ENCODE results near the gene ZNF865. TPM values are rescaled to one million over a fixed set of nuclear protein-coding genes. Genes with fewer than 3 reads are reported as not detected.

ZNF865 gene
- total and polyA plus RNA-seq, 2 of the 4 experiments (the other 2 are of a cell fraction), result under 0.01 to 4.6 TPM

DNA sequence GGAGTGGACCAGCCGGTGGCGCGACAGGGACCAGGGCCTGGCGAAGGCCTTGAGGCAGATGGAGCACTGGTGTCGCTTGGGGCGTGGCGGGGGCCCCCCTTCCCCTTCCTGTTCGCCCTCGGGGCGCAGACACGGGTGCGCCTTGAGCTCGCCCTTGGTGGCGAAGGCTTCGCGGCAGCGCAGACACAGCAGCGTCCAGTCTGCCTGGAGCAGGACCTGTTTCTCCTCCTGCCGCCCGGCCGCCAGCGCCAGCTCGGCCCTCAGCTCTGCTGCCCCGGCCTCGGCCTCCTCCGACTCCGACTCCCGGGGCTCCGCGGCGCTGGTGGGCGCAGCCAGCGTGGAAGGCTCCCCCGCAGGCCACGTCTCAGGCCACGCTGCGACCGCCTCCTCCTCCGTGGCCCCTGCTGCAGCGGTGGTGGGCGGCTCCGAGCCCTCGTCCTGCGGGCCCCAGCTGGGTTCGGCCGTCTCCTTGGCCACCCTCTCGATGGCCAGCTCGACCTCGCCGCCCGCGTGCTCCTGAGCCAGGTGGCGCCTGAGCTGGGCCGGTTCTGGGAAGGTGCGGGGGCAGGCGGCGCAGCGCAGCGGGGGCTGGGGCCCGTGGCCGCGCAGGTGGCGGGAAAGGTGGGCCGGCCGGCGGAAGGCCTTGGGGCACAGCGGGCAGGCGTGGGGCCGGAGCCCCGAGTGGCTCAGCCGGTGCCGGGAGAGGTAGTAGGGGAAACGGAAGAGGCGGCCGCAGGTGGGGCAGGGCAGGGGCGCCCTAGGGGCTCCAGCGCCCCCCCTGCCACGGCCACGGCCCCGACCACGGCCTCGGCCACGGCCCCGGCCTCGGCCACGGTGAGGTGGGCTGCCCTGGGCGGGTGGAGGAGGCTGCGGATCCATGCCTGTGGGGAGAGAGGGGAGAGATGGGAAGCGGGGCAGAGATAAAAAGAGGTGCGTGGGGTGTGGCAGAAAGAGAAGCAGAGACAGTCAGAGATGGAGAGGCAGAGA, 26.4 kb upstream of the ZNF865 start:
- peak overlapping the region in 1 of 2 experiments; percentile 95; a peak in 1 of 4 replicates for H4K8ac ChIP-seq (ENCODE audit: low read depth in 2 of 2, low read length in 2 of 2)
- CTCF ChIA-PET, result no interaction called here
- H2AFZ ChIP-seq (replicated peaks; ENCODE audit: low read length, poor library complexity), result no peak overlapping the region
- no peaks in the 10 kb centered on the region for H3K27me3 ChIP-seq (ENCODE audit: control insufficient read depth, insufficient read depth, low read length)
- no peak overlapping the region for H3K23ac ChIP-seq (ENCODE audit: low read depth, low read length)
- no peak overlapping the region for H2BK15ac ChIP-seq (ENCODE audit: low read depth, low read length)
- H4K91ac ChIP-seq (ENCODE audit: insufficient read depth, low read depth, low read length), result no peak overlapping the region; the same call in 1 of the 2 replicates
- H3K18ac ChIP-seq (ENCODE audit: low read depth, low read length), result no peak overlapping the region
- peak overlapping the region; percentile 99 for H3K27ac ChIP-seq (ENCODE audit: insufficient read depth, low read length)
- no peak for TF ChIP-seq RFX5 (IDR thresholded peaks at IDR 0.05; ENCODE audit: low read depth, low read length)
- no peak for TF ChIP-seq SMC3 (IDR thresholded peaks at IDR 0.05; ENCODE audit: low read depth, low read length)
- TF ChIP-seq MAFK (IDR thresholded peaks at IDR 0.05; ENCODE audit: low read depth, low read length), result no peak
- TF ChIP-seq POLR2A (IDR thresholded peaks at IDR 0.05; ENCODE audit: low read depth, low read length), result no peak
- no peak for TF ChIP-seq USF2 (IDR thresholded peaks at IDR 0.05; ENCODE audit: low read depth, low read length)
- no peak for TF ChIP-seq CTCF (conservative IDR thresholded peaks at IDR 0.05; ENCODE audit: low read depth, low read length)
- TF ChIP-seq FOS (IDR thresholded peaks at IDR 0.05; ENCODE audit: low read depth, low read length), result no peak
- TF ChIP-seq MXI1 (IDR thresholded peaks at IDR 0.05; ENCODE audit: borderline replicate concordance, low read depth, low read length), result no peak
- TF ChIP-seq BHLHE40 (IDR thresholded peaks at IDR 0.05; ENCODE audit: low read depth, low read length), result no peak
- no peak for TF ChIP-seq NFE2L2 (IDR thresholded peaks at IDR 0.05; ENCODE audit: low read depth, low read length)
- no peaks in the 10 kb centered on the region; the same call in 1 of the 2 replicates for H4K20me1 ChIP-seq (ENCODE audit: insufficient read depth, low read length)
- peak overlapping the region; percentile 97; the same call in 1 of the 2 replicates for H3K4ac ChIP-seq (ENCODE audit: low read depth, low read length)
- H3K9me1 ChIP-seq (ENCODE audit: insufficient read depth, low read length), result peaks cover 7% of the 10 kb centered on the region
- WGBS, 2 experiments (ENCODE audit: extremely low coverage in 2 of 2, insufficient read length in 1 of 2), result 92% methylated on average over 49 of the region's 90 CpGs; no CpG with 5 or more reads in 1 of the 2 experiments
- H3K4me2 ChIP-seq (ENCODE audit: low read depth, low read length), result peak overlapping the region; percentile 98
- dilution Hi-C loops (cut with HindIII; ENCODE audit: low sequenced_read_pairs, unreplicated experiment) (no loop called here), intact Hi-C loops (cut with micrococcal nuclease) (no loop called here), in situ Hi-C loops (cut with MboI; ENCODE audit: low sequenced_read_pairs) (no loop called here)
- DNase-seq, result no peak
- no peak for ATAC-seq (ENCODE audit: low read depth)
- H3K79me1 ChIP-seq (ENCODE audit: low read depth in 1 of 2, low read length in 2 of 2), result peaks cover 8 to 26% of the 10 kb centered on the region in 2 experiments
- H2AK5ac ChIP-seq (ENCODE audit: low read depth, low read length), result peak overlapping the region; percentile 92; the same call in 1 of the 2 replicates
- H3K4me1 ChIP-seq (ENCODE audit: control insufficient read depth, insufficient read depth, low read length), result peaks cover 4% of the 10 kb centered on the region; the same call in 1 of the 2 replicates
- peak overlapping the region; percentile 87 for H3K4me3 ChIP-seq (ENCODE audit: insufficient read depth, low read depth, low read length)
- BruUV-seq (replicated peaks), result no TSS peak
- no peak overlapping the region; the same call in 1 of the 2 replicates for H3K14ac ChIP-seq (replicated peaks; ENCODE audit: low read depth, low read length)
- POLR2A ChIA-PET (ENCODE audit: unreplicated experiment), result no interaction called here
- H3K56ac ChIP-seq (ENCODE audit: extremely low read depth, insufficient read depth, low read length), result no peak overlapping the region
- H2AK9ac ChIP-seq (replicated peaks; ENCODE audit: low read depth, low read length, poor library complexity), result peak overlapping the region; percentile 97
- H2BK20ac ChIP-seq (ENCODE audit: low read depth, low read length), result no peak overlapping the region
- H3K9ac ChIP-seq (ENCODE audit: low read depth, low read length), result peak overlapping the region; percentile 98
- H3K36me3 ChIP-seq (ENCODE audit: control insufficient read depth, insufficient read depth, low read length), result peaks cover 14% of the 10 kb centered on the region
- no peaks in the 10 kb centered on the region for H3K9me3 ChIP-seq (ENCODE audit: control insufficient read depth, insufficient read depth, low read length)
- H2BK120ac ChIP-seq (ENCODE audit: low read depth, low read length), result no peak overlapping the region
- no peak overlapping the region for H2BK5ac ChIP-seq (ENCODE audit: low read depth, low read length, poor library complexity, severe bottlenecking)
- H4K5ac ChIP-seq (ENCODE audit: low read depth, low read length), result no peak overlapping the region

Measured in IMR-90 (cell line).